Measurements from ENCODE around the gene IL1RL2.

Gene IL1RL2

GRCh38 chr2:102177814-102178478, 8.9 kb upstream of the IL1RL2 start:
- Histone ChIP-seq H3K9me3 (ENCODE audit: control insufficient read depth, insufficient read depth, low read length) (no peaks in the 10 kb centered on the region), H3K4me1 (ENCODE audit: insufficient read depth, low read length) (no peaks in the 10 kb centered on the region), H3K9ac (ENCODE audit: low read depth, low read length) (no peak overlapping the region), H3K36me3 (ENCODE audit: insufficient read depth, low read length) (no peaks in the 10 kb centered on the region)

GRCh38 chr2:102179061-102179460, 7.8 kb upstream of the IL1RL2 start:
- Histone ChIP-seq H3K36me3 (ENCODE audit: insufficient read depth, low read length) (no peaks in the 10 kb centered on the region), H3K9me3 (ENCODE audit: control insufficient read depth, insufficient read depth, low read length) (no peaks in the 10 kb centered on the region), H3K4me1 (ENCODE audit: insufficient read depth, low read length) (no peaks in the 10 kb centered on the region), H3K9ac (ENCODE audit: low read depth, low read length) (no peak overlapping the region)

DNA sequence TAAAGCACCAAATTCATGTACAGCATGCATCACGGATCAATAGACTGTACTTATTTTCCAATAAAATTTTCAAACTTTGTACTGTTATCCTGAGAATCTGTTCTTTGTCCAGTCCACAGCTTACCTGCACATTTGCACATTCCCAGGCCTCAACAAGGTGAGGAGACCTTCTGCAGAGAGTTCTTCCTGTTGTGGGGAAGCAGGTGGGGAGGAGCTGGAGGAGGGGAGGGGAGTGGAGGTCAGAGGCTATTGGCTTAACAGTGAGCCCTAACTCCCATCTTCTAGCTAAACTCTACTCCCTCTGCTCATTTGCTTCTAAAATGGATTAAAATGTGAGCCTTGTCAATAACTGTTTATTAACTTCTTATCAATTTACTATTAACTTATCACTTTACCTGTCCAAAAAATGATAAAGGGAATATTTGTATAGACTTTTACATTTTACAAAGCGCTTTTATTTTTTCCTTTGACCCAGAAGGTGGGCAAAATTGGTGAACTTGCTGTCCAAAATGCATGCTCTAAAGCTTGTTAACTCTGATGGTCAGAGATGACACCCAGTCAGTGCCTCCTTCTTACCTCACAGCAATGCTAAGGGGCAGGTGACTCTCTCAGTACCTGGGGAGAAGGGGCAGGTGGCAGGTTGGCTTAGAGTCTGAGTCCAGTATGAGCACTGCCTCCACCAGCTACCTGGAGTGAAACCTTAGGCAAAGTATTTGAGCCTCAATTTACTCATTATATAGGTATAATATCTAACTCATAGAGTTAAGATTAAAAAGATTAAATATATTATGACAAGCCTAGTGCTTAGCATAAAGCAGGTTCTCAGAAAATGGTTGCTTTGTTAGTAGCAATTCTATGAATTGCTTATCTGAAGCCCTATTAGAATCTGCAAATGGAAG, 6.8 kb upstream of the IL1RL2 start:
- no peak overlapping the region for H3K9ac ChIP-seq (ENCODE audit: low read depth, low read length)
- no peaks in the 10 kb centered on the region for H3K36me3 ChIP-seq (ENCODE audit: insufficient read depth, low read length)
- no peaks in the 10 kb centered on the region for H3K9me3 ChIP-seq (ENCODE audit: control insufficient read depth, insufficient read depth, low read length)
- H3K4me1 ChIP-seq (ENCODE audit: insufficient read depth, low read length): no peaks in the 10 kb centered on the region

DNA sequence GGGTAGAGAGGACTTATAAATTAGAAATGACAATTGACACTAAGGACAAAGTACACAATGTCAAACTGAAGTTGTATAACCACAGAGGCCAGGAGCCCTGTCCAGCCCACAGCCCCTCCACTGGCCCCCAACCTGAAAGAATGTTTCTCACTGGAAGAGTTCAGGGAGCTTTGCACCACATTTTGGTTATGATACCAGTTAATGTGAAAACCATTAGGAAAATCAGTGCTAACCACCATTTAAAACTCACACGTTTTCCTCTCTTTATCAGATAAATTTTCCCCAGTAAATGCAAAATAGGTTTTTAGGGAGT, 6.2 kb upstream of the IL1RL2 start:
- Histone ChIP-seq H3K9ac (ENCODE audit: low read depth, low read length) (no peak overlapping the region), H3K4me1 (ENCODE audit: insufficient read depth, low read length) (no peaks in the 10 kb centered on the region), H3K9me3 (ENCODE audit: control insufficient read depth, insufficient read depth, low read length) (no peaks in the 10 kb centered on the region), H3K36me3 (ENCODE audit: insufficient read depth, low read length) (no peaks in the 10 kb centered on the region)

- H3K9ac ChIP-seq (ENCODE audit: low read depth, low read length): no peak overlapping the region
- no peaks in the 10 kb centered on the region for H3K9me3 ChIP-seq (ENCODE audit: control insufficient read depth, insufficient read depth, low read length)
- no peaks in the 10 kb centered on the region for H3K36me3 ChIP-seq (ENCODE audit: insufficient read depth, low read length)
- H3K4me1 ChIP-seq (ENCODE audit: insufficient read depth, low read length): no peaks in the 10 kb centered on the region
These were observed 5.4 kb upstream of the IL1RL2 start for GRCh38 chr2:102181376-102181775.

DNA sequence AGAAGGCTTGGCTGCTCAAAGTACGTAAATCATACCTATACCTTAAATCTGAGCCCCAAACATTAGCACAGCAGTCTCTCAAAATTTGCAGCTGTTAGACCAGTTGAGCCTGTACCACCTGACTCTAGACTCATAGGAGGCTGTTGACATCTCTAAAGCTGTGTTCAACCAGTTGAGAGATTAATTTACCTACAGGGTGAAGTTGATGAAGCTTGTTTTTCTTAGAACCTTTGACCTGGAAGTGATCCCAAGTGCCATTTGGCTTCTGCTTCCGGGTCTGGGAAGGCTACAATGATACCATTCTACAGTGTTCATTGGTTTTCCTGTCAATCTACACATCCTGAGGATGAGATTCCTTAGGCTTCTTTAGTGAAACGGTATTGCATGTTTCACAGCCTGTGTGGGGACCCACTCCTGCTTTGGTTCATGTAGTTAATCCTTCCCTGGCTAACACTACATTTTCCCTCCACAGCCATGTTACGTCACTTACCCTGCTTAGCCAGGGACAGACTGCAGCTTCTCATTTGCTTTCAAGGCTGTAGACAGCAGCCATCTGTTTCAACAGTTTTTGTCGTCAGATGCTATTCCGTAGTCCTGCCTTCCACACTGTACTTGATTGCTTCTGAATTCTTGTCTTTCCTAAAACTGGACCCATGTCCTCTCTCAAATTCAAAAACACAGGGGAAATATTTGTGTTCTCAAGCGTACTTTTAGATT, 4.7 kb upstream of the IL1RL2 start:
- Histone ChIP-seq H3K9ac (ENCODE audit: low read depth, low read length) (no peak overlapping the region), H3K4me1 (ENCODE audit: insufficient read depth, low read length) (no peaks in the 10 kb centered on the region), H3K9me3 (ENCODE audit: control insufficient read depth, insufficient read depth, low read length) (no peaks in the 10 kb centered on the region), H3K36me3 (ENCODE audit: insufficient read depth, low read length) (no peaks in the 10 kb centered on the region)

- Histone ChIP-seq H3K9ac (ENCODE audit: low read depth, low read length) (no peak overlapping the region), H3K4me1 (ENCODE audit: insufficient read depth, low read length) (no peaks in the 10 kb centered on the region), H3K9me3 (ENCODE audit: control insufficient read depth, insufficient read depth, low read length) (no peaks in the 10 kb centered on the region), H3K36me3 (ENCODE audit: insufficient read depth, low read length) (no peaks in the 10 kb centered on the region)
These were observed 2.8 kb upstream of the IL1RL2 start for GRCh38 chr2:102184018-102184417.

GRCh38 chr2:102184568-102184967, 2.3 kb upstream of the IL1RL2 start:
- no peaks in the 10 kb centered on the region for H3K9me3 ChIP-seq (ENCODE audit: control insufficient read depth, insufficient read depth, low read length)
- H3K36me3 ChIP-seq (ENCODE audit: insufficient read depth, low read length): no peaks in the 10 kb centered on the region
- no peaks in the 10 kb centered on the region for H3K4me1 ChIP-seq (ENCODE audit: insufficient read depth, low read length)
- H3K9ac ChIP-seq (ENCODE audit: low read depth, low read length): no peak overlapping the region

GRCh38 chr2:102185347-102185746, 1.5 kb upstream of the IL1RL2 start:
- Histone ChIP-seq H3K4me1 (ENCODE audit: insufficient read depth, low read length) (no peaks in the 10 kb centered on the region), H3K36me3 (ENCODE audit: insufficient read depth, low read length) (no peaks in the 10 kb centered on the region), H3K9ac (ENCODE audit: low read depth, low read length) (no peak overlapping the region), H3K9me3 (ENCODE audit: control insufficient read depth, insufficient read depth, low read length) (no peaks in the 10 kb centered on the region)

DNA sequence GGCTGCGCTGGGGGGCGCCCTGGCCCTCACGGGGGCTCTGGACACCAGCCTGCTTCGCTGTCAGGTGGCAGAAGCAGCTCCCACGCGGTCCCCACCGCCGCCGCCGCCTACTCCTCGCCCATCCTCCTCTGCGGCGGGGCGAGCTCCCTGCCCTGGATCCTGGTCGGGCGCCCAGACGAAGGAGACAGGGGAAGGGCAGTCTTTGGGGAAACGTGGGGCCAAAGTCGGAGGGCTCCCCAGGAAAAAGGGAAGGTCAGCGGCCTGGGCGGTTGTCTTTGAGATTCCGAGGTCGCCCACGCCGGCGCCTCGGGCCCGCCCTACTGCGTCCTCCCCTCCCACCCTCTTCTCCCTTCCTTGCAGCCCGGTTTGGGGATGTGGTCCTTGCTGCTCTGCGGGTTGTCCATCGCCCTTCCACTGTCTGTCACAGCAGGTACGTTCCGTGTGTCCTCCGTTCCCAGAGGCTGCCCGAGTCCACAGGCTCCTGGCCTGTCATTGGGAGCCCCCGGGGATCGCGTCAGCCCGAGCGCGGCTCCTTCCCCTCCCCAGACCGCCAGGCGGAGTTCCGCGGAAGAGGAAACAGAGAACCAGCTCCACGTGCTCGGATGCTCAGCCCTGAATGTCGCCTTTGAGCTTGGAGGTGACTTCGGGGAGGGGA, 800 bp downstream of the IL1RL2 start:
- no peaks in the 10 kb centered on the region for H3K36me3 ChIP-seq (ENCODE audit: insufficient read depth, low read length)
- no peaks in the 10 kb centered on the region for H3K4me1 ChIP-seq (ENCODE audit: insufficient read depth, low read length)
- H3K9me3 ChIP-seq (ENCODE audit: control insufficient read depth, insufficient read depth, low read length): no peaks in the 10 kb centered on the region
- no peak overlapping the region for H3K9ac ChIP-seq (ENCODE audit: low read depth, low read length)

- H3K4me1 ChIP-seq (ENCODE audit: insufficient read depth, low read length): no peaks in the 10 kb centered on the region
- no peaks in the 10 kb centered on the region for H3K36me3 ChIP-seq (ENCODE audit: insufficient read depth, low read length)
- no peaks in the 10 kb centered on the region for H3K9me3 ChIP-seq (ENCODE audit: control insufficient read depth, insufficient read depth, low read length)
- no peak overlapping the region for H3K9ac ChIP-seq (ENCODE audit: low read depth, low read length)
These were observed 3.7 kb downstream of the IL1RL2 start for GRCh38 chr2:102190430-102191107.

GRCh38 chr2:102191501-102191900, 4.7 kb downstream of the IL1RL2 start:
- Histone ChIP-seq H3K9ac (ENCODE audit: low read depth, low read length) (no peak overlapping the region), H3K36me3 (ENCODE audit: insufficient read depth, low read length) (no peaks in the 10 kb centered on the region), H3K9me3 (ENCODE audit: control insufficient read depth, insufficient read depth, low read length) (no peaks in the 10 kb centered on the region), H3K4me1 (ENCODE audit: insufficient read depth, low read length) (no peaks in the 10 kb centered on the region)

DNA sequence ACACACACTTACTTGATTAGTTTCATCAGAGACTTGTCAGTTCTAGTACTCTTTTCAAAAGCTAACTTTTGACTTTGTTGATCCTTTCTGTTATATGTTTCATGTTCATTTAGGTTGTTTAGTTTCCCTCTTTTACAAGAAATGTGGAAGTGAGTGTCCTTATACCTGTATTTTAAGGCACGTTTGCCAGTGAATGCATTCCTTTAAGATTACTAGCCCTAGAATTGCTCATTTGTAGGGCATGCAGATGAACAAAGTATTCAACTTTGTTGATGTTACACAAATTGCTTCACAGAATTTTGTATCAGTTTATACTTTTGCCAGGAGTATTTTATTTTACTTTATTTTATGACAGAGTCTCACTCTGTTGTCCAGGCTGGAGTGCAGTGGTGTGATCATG, 6.3 kb downstream of the IL1RL2 start:
- no peaks in the 10 kb centered on the region for H3K36me3 ChIP-seq (ENCODE audit: insufficient read depth, low read length)
- no peaks in the 10 kb centered on the region for H3K9me3 ChIP-seq (ENCODE audit: control insufficient read depth, insufficient read depth, low read length)
- no peak overlapping the region for H3K9ac ChIP-seq (ENCODE audit: low read depth, low read length)
- H3K4me1 ChIP-seq (ENCODE audit: insufficient read depth, low read length): no peaks in the 10 kb centered on the region; the same call in 1 of the 2 replicates
